GM19025 (cell line): ENCODE data around the gene PTPN11.
"Not testable (repeated sequence)": the region's sequence is repeated elsewhere in the genome, so short reads cannot be mapped to it uniquely, and the experiment has no call there.

Source experiments
- ATAC-seq: cut with Tn5 transposase; IDR thresholded peaks from one replicate; pipeline ENCODE4 v1.9.1; 2021; ENCODE audit warnings: mild to moderate bottlenecking, low read depth, moderate library complexity; ENCODE audit not compliant: unreplicated experiment

PTPN11 gene

GRCh38 chr12:112506513-112507166, 87.9 kb downstream of the PTPN11 start:
- ATAC-seq, result no peak

GRCh38 chr12:112513471-112513870, 94.7 kb downstream of the PTPN11 start:
- no peak for ATAC-seq

- ATAC-seq, result no peak
Observed at GRCh38 chr12:112514456-112514855, 95.7 kb downstream of the PTPN11 start.

GRCh38 chr12:112514926-112515642, 96.3 kb downstream of the PTPN11 start:
- no peak for ATAC-seq

- ATAC-seq, result no peak
Observed at GRCh38 chr12:112515868-112516267, 97.1 kb downstream of the PTPN11 start.

- ATAC-seq, result no peak
Observed at GRCh38 chr12:112517730-112518364, 99.1 kb downstream of the PTPN11 start.

- no peak for ATAC-seq
Observed at GRCh38 chr12:112518365-112518735, 99.6 kb downstream of the PTPN11 start.

- not testable (repeated sequence) for ATAC-seq
Observed at GRCh38 chr12:112519841-112520340, 101.1 kb downstream of the PTPN11 start.

GRCh38 chr12:112523856-112524255, 105.1 kb downstream of the PTPN11 start:
- no peak for ATAC-seq

- ATAC-seq, result no peak
Observed at GRCh38 chr12:112524269-112524668, 105.5 kb downstream of the PTPN11 start.

GRCh38 chr12:112524676-112525425, 106.1 kb downstream of the PTPN11 start:
- ATAC-seq, result no peak

- ATAC-seq, result no peak
Observed at GRCh38 chr12:112525426-112525809, 106.7 kb downstream of the PTPN11 start.

GRCh38 chr12:112527082-112527481, 108.3 kb downstream of the PTPN11 start:
- ATAC-seq, result no peak

GRCh38 chr12:112527501-112527900, 108.8 kb downstream of the PTPN11 start:
- ATAC-seq, result no peak

- no peak for ATAC-seq
Observed at GRCh38 chr12:112528521-112528920, 109.8 kb downstream of the PTPN11 start.

- ATAC-seq, result no peak
Observed at GRCh38 chr12:112530941-112531340, 112.2 kb downstream of the PTPN11 start.

- no peak for ATAC-seq
Observed at GRCh38 chr12:112532106-112532505, 113.4 kb downstream of the PTPN11 start.

- ATAC-seq, result no peak
Observed at GRCh38 chr12:112533528-112533927, 114.8 kb downstream of the PTPN11 start.

GRCh38 chr12:112535017-112535416, 116.3 kb downstream of the PTPN11 start:
- no peak for ATAC-seq

- no peak for ATAC-seq
Observed at GRCh38 chr12:112535637-112536366, 117.1 kb downstream of the PTPN11 start.
